GOT3 (cell line): Measurements from ENCODE around the gene CLEC2L.

Experiments used
- DNase-seq: peaks from one replicate; lab custom pipeline; 2025; ENCODE audit warnings: mixed read lengths; lab: John Stamatoyannopoulos, UW

Gene CLEC2L

GRCh38 chr7:139557857-139558581, 34.5 kb downstream of the CLEC2L start:
- DNase-seq: no peak

DNA sequence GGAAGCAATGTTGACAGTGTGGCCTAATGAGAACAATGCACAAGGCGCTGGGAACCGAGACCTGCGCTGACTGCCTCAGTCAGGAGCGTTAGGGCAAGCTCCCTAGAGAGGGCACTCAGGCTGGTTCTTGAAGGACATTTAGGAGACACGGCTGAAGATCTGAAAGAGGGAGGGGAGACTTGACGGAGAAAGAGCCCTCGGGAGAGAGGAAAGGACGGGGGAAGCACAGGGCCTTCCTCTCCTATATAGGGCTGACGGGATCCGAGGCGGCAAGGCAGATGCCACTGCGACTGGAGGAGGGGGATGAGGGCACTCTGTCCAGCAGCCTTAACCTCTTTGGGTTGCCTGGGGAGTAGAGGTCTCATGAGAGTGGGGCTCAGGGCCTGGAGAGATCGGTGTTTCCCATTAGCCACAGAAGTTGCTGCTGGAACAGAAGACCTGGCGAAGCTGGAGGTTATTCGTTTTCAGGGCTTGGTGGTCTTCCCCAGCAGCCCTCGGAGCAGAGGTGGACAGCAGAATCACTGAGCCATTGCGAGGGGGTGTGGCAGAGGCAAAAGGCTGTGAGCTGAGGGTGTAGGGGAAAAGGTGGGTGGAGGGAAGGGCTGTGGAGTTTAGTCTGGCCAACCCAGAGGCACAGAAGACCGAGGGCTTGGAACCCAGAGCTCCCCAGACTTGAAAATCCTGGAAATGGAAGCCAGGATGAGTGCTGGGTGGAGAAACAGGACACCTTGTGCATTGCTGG, 36.0 kb downstream of the CLEC2L start:
- no peak for DNase-seq

GRCh38 chr7:139560199-139560598, 36.7 kb downstream of the CLEC2L start:
- no peak for DNase-seq

DNA sequence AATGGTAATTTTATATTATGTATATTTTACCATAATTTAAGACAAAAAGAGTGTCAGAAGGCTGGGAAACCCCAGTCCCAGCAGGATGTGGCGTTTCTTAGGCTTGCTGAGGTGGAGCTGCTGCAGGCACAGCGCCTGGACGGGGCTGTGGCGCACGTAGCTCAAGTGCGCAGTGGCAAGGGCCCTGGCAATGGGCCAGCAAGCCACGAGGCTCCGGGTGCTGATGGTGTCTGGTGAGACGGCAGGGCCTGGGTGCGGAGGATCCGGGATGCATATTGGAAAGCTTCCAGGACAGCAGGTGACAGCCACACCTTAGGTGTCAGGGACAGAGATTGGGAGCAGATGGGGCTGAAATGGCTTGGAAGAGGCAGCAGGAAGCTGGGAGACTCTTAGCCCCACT, 37.2 kb downstream of the CLEC2L start:
- DNase-seq: no peak

- no peak for DNase-seq
Measured at GRCh38 chr7:139562491-139562890, 39.0 kb downstream of the CLEC2L start.

DNA sequence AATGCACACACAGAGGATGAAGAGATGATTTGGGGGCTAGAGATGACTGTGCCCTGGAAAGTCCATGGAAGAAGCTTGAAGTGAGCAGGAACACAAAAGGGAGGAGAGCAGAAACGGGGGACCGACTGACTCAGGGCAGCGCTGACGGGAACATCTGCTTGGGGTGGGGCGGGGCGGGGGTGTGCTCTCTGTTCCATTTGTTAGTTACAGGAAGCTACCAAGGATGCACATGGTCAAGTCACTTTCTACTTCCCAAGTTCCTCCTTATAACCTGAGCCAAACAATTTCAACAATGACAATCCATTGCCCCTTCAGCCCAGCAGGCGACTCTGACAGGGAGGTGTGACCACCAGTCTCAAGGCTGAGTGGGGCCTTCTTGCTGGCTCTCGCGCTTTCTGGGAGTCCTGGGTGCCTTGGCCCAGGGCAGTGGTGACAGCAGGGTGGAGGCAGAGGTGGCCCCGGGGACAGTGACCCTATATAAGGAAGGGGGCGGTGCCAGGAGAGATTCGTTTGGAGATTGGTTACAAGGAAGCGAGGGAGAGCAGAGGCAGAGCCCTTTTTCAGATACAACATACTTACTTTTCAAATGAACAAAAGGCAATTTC, 39.6 kb downstream of the CLEC2L start:
- no peak for DNase-seq

DNA sequence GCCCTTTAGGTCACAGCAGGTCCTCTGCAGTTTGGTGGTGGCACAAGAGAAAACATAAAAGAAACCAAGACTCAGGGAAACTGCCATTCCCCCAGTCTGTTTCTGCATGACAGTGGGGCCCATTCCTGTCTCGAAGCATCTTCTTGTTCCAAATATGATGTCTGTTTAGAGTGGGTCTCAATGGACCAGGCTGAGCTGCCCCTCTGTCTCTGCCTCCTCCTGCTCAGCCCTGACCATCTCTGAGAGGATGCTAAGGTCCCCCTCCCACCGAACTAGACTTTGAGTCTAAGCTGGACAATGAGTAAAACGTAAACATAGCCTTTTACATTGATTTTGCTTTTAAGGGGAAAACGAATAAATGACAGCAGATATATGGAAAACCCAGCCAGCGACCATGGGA, 40.4 kb downstream of the CLEC2L start:
- DNase-seq: no peak

- DNase-seq: no peak
Measured at GRCh38 chr7:139566075-139566474, 42.6 kb downstream of the CLEC2L start.

GRCh38 chr7:139566736-139567646, 43.5 kb downstream of the CLEC2L start:
- DNase-seq: no peak

DNA sequence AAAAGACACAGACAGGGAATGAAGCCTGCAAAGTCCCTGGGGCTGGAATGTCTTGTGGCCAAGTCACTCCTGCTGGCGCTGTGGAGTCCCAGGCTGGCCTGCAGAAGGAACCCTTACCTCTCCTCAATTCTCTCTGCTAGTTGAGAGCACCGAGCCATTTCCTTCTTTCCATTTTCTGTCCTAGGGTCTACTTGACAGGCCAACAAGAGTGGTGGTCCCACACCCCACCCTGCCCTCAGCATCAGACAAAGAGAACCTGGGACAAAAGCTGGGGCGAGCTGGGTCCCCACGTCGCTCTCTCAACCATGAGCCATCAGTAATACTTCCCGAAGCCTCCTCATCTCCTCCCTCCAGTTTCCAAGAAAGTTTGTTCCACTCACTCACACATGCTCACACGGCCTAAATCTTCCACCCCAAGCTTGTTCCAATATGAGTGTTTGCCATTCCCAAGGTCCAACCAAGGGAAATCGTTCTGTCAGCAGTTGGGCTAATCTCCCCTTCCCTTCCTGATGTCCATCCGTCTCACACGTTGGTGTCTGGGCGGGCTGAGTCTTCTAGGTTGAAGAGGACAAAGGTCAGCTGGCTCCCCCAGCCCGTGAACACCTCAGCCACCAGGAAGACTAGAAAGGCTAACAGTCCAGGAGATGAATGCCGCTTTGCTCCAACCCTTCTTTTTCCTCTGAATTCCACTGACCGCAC, 44.3 kb downstream of the CLEC2L start:
- no peak for DNase-seq

DNA sequence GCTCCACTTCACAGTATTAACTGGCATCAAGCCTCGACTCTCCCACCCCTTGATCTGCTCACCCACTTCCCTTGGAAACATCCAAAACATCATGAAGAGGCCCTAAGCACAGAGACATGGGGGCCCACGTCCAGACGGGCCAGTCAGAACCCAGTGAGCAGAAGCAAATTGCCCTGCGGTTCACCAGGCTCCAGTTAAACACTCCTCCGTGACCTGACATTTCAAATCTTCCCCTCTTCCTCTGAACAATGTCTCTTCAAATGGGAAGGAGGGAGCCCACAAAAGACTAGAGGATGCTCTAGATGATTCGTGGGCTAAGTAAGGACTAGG, 44.8 kb downstream of the CLEC2L start:
- DNase-seq: no peak

GRCh38 chr7:139568813-139569490, 45.5 kb downstream of the CLEC2L start:
- no peak for DNase-seq

- DNase-seq: no peak
Measured at GRCh38 chr7:139570119-139570518, 46.6 kb downstream of the CLEC2L start.

- DNase-seq: no peak
Measured at GRCh38 chr7:139570626-139571025, 47.1 kb downstream of the CLEC2L start.

DNA sequence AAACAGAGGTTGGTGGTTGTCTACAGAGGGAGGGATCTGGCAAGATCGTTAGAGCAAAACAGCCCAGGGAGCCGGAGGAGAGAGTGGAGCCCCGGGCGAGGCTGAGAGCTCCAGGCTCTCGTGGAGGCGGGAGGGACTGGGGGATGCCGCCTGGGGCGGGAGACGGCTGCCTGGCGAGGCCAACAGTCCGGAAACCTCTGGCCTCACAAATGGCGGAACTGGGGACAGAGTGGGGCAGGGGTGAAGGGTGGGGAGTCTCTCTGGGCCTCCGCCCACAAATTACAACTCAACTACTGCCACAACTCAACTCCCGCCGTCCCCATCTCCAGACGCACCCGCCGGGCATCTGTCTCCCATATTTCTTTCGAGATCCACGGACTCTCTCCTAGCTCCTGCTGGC, 47.7 kb downstream of the CLEC2L start:
- no peak for DNase-seq

GRCh38 chr7:139571651-139572050, 48.2 kb downstream of the CLEC2L start:
- DNase-seq: no peak

DNA sequence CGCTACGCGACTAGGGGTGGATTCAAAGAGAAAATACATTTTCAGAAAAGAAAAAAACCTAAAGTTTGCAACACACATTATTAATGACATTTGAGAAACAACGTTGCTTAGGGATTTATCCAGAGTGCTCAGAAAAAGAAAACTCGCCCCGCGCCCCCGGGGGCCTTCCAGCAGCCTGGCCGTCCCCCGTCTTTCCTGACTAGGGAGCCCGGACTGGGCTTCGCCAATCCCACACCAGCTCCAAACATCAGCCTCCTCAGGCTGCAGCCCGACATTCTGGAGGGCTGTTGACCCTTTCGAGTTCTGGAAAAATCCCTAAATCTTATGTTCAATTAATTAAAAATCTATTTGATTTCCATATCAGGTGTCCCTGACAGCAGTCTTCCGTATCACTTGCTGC, 48.6 kb downstream of the CLEC2L start:
- DNase-seq: no peak

DNA sequence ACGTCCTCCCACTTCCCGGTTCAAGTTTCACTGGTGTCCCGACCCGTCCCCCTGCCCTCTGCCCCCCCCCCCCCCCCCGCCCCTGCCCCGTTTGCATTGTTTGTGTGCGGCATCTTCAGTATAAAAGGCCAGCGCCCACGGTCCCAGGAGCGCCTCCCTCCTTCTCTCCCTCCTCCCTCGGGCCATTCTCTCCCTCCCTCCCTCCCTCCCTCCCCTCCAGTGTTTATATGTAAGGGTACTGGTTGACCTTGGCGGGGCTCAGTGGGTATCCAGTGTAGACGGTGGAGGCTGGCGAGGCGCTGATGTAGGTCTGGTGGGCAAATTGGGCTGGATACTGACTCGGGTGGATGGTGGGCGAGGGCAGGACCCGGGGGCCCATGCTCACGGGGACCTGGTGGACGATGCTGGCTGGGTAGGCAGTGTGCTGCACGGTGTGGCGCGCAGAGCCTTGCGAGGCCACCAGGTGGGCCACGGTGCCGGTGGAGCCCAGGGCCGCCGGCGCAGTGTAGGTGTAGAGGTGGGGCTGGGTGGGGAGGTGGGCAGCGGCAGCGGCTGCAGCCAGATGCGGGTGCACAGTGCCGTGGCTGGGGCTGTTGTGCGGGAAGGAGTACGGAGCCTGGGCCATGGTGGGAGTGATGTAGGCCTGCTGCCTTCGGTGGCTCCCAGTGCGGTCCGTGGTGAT, 49.4 kb downstream of the CLEC2L start:
- no peak for DNase-seq

DNA sequence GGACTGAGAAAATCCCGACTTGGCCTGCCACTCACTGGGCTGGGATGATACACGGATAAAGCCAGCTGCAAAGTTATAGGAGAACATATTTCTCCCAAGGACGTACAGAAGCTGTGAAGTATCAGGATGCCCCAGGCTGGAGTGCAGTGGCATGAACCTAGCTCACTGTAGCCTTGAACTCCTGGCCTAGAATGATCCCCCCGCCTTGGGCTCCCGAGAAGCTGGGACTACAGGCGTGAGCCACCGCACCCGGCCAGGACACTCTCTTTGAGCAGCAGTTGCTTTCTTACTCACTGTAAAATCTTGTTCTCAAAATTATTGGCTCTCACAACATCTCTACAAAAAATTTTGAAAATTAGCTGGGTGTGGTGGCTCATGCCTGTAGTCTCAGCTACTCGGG, 50.4 kb downstream of the CLEC2L start:
- no peak for DNase-seq

- no peak for DNase-seq
Measured at GRCh38 chr7:139574618-139575337, 51.3 kb downstream of the CLEC2L start.
